GM18519 (cell line): ENCODE measurements around the gene ZNF557.
"Not testable (repeated sequence)": the region's sequence is repeated elsewhere in the genome, so short reads cannot be mapped to it uniquely, and the experiment has no call there.

Source experiments
- ATAC-seq: cut with Tn5 transposase; IDR thresholded peaks from one replicate; pipeline ENCODE4 v1.9.1; 2021; ENCODE audit warnings: mild to moderate bottlenecking, moderate library complexity; ENCODE audit not compliant: unreplicated experiment, low FRiP score

The ZNF557 gene

GRCh38 chr19:7069042-7069903, at the start of gene ZNF557:
TSS of gene ZNF557 (plus strand) at chr19:7069703. CDS start at chr19:7075075, 5,372 bp downstream.
- peak; percentile 66 for ATAC-seq

DNA sequence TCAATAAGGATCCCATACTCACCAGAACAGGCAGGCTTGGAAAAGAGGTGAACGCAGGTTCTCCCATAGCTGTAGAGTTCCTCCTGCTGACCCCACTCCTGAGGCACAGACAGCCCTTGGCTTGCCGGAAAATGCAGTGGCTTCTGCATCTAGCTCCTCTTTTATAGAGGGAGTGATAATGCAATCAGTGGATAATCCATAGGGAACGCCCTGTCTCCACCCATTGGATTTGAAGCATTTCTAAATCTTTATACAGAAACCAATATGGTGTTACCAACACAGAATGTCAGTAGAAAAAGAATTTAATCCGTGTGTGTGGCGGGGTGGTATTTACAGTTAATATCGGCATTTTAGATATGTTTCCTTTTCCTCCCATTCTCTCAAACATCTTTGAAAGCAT, 48.2 kb upstream of the ZNF557 start, which contains the start of gene MBD3L2B:
Gene MBD3L2B (minus strand): TSS at position 101 of the 400 bp plus-strand sequence. CDS start 34 bp downstream, at position 67.
- not testable (repeated sequence) for ATAC-seq

DNA sequence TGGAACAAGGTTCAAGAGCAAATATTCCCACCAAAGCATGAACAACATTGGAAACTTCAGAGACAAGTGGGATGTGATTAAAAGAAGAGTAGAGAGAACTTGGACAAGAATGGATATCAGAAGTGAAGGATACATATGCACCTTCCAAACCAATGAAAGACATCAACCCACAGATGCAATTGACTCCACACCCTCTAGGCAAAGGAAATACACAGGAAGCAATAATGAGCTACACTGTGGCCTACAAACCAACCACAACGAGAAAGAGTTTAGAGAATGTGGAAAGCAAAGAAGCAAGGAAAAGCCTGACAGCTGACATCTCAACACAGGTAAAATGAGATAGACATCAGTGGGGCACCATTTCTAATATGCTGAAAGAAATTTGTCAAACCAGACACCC, 40.7 kb upstream of the ZNF557 start:
- not testable (repeated sequence) for ATAC-seq

DNA sequence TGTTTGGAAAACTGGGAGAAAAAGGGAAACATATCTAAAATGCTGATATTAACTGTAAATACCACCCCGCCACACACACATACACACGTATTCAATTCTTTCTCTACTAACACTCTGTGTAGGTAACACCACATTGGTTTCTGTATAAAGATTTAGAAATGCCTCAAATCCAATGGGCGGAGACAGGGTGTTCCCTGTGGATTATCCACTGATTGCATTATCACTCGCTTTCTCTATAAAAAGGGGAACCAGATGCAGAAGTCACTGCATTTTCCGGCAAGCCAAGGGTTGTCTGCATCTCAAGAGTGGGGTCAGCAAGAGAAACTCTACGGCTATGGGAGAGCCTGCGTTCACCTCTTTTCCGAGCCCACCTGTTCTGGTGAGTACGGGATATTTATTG, 39.2 kb upstream of the ZNF557 start, which contains the start of gene MBD3L5:
Gene MBD3L5 (plus strand): TSS at position 301 of the 400 bp plus-strand sequence. CDS start 34 bp downstream, at position 335.
- not testable (repeated sequence) for ATAC-seq

- ATAC-seq, result not testable (repeated sequence)
These were observed 29.4 kb upstream of the ZNF557 start, which contains the start of gene MBD3L4 for GRCh38 chr19:7040079-7040478. TSS of gene MBD3L4 (minus strand) at chr19:7040179. CDS start at chr19:7040144, 35 bp downstream.

DNA sequence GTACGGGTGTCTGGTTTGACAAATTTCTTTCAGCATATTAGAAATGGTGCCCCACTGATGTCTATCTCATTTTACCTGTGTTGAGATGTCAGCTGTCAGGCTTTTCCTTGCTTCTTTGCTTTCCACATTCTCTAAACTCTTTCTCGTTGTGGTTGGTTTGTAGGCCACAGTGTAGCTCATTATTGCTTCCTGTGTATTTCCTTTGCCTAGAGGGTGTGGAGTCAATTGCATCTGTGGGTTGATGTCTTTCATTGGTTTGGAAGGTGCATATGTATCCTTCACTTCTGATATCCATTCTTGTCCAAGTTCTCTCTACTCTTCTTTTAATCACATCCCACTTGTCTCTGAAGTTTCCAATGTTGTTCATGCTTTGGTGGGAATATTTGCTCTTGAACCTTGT, 27.9 kb upstream of the ZNF557 start:
- ATAC-seq, result not testable (repeated sequence)

GRCh38 chr19:7049021-7049420, 20.5 kb upstream of the ZNF557 start, which contains the start of gene MBD3L2:
TSS of gene MBD3L2 (plus strand) at chr19:7049321. CDS start at chr19:7049374, 53 bp downstream.
- ATAC-seq, result not testable (repeated sequence)

DNA sequence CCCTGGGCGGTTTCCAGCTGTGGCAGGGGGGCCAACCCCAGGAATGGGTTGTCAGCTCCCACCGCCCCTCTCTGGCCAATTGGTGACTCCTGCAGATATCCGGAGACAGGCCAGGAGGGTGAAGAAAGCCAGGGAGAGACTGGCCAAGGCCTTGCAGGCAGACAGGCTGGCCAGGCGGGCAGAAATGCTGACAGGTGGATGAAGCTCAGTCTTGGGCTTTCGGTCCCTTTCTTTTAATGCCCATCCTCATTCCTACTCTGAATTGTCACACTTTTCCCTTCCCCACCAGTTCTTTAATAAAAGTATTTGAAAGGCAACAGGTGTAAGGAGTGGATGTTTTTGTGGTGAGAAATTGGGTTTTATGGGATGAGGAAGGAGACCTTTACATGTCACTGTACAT, 18.1 kb upstream of the ZNF557 start:
- ATAC-seq, result not testable (repeated sequence)

- not testable (repeated sequence) for ATAC-seq
These were observed 16.6 kb upstream of the ZNF557 start for GRCh38 chr19:7052896-7053295.

DNA sequence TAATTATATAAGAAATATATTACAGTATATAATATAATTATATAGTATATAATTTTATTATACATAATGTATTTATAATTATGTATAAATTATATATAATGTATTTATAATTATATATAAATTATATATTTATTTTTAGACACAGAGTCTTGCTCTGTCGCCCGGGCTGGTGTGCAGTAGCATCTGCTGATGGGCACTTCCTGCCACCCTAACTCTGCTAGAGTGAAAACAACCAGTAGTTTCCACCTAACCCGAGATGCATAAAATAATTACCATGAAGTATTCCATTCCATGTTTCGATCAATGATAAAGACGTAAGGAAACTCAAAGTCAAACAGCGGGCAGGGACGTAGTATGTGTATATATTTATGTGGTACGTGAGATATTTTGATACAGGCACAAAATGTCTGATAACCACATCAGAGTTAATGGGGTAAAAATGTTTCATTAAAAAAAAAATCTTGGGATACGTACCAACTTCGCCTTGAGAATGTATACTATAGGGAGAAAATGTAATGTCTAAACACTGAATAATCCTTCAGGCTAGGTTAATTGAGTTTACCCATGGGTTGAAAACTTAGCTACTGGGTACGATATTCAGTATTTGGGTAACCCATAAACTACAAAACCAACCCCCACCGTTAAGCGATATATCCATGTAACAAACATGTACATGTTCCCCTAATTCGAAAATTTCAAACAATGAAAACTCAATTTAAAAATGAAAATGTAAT, 14.7 kb upstream of the ZNF557 start:
- ATAC-seq, result not testable (repeated sequence)

DNA sequence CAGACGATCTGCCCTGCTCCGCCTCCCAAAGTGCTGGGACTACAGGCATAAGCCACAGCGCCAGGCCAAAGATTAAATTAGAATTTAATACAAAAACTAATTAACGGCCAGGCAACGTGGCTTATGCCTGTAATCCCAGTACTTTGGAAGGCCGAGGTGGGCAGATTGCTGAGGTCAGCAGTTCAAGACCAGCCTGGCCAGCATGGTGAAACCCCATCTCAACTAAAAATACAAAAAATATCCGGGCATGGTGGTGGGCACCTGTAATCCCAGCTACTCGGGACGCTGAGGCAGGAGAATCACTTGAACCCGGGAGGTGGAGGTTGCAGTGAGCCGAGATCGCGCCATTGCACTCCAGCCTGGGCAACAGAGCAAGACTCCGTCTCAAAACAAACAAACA, 13.8 kb upstream of the ZNF557 start:
- ATAC-seq, result not testable (repeated sequence)

DNA sequence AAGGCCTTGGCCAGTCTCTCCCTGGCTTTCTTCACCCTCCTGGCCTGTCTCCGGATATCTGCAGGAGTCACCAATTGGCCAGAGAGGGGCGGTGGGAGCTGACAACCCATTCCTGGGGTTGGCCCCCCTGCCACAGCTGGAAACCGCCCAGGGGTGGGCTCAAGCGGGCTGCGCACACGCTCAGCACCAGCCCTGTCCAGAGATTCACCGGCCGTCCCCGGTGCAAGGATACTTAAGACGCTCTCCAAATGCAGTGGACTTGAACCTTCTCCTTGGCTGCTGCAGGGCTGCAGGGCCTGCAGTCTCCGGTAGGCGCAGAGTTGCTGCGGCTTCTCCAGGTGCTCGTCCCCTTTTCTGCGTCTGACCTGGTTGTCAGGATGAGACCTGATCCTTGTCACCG, 13.1 kb upstream of the ZNF557 start:
- ATAC-seq, result not testable (repeated sequence)

DNA sequence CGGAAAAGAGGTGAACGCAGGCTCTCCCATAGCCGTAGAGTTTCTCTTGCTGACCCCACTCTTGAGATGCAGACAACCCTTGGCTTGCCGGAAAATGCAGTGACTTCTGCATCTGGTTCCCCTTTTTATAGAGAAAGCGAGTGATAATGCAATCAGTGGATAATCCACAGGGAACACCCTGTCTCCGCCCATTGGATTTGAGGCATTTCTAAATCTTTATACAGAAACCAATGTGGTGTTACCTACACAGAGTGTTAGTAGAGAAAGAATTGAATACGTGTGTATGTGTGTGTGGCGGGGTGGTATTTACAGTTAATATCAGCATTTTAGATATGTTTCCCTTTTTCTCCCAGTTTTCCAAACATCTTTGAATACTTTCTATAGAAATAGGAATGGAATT, 10.9 kb upstream of the ZNF557 start, which contains the start of gene MBD3L3:
Gene MBD3L3 (minus strand): TSS at position 101 of the 400 bp plus-strand sequence. CDS start 71 bp downstream, at position 30.
- not testable (repeated sequence) for ATAC-seq

DNA sequence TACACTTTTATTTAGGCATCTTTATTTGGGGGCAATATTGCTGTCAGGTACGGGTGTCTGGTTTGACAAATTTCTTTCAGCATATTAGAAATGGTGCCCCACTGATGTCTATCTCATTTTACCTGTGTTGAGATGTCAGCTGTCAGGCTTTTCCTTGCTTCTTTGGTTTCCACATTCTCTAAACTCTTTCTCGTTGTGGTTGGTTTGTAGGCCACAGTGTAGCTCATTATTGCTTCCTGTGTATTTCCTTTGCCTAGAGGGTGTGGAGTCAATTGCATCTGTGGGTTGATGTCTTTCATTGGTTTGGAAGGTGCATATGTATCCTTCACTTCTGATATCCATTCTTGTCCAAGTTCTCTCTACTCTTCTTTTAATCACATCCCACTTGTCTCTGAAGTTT, 9.5 kb upstream of the ZNF557 start:
- not testable (repeated sequence) for ATAC-seq

GRCh38 chr19:7063339-7063738, 6.2 kb upstream of the ZNF557 start:
- ATAC-seq, result no peak

DNA sequence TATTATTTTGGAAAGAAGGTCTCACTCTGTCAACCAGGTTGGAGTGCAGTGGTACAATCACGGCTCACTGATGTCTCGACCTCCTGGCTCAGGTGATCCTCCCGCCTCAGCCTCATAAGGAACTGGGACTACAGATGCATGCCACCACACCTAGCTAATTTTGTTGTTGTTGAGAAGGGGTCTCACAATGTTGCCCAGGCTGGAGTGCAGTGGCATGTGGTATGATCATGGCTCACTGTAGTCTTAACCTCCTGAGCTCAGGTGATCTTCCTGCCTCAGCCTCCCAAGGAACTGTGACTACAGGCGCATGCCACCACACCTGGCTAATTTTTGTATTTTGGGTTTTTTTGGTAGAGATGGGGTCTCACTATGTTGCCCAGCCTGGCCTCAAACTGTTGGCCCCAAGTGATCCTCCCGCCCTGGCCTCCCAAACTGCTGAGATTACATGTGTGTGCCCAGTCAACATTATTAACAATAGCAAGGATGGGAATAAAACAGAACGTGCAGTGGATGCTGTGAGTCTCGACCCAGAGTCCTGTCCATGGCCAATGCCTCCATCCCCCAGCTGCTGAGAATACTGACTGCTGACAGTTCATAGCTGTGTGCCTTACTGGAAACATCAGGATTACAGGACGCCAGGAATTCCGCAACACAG, 5.6 kb upstream of the ZNF557 start:
- no peak for ATAC-seq

- ATAC-seq, result not testable (repeated sequence)
These were observed 2.4 kb upstream of the ZNF557 start for GRCh38 chr19:7067122-7067521.

DNA sequence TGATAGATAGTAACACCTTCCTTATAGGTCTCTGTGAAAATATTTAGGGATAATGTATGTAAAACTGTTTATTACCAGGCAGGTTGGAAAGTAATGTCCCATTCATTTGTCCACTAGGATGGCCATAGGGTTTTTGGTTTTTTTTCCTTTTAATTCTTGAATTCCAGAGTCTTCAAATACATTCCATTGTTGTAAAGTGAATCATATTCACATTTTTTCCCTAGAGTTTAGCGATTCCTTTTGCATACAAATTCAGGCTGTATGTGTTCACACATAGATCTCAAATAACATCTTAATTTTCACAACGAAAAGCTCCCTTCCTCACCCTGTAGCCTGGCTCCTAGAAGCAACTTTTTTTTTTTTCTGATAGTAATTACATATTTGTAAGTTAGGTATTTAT, 1.8 kb upstream of the ZNF557 start:
- no peak for ATAC-seq

DNA sequence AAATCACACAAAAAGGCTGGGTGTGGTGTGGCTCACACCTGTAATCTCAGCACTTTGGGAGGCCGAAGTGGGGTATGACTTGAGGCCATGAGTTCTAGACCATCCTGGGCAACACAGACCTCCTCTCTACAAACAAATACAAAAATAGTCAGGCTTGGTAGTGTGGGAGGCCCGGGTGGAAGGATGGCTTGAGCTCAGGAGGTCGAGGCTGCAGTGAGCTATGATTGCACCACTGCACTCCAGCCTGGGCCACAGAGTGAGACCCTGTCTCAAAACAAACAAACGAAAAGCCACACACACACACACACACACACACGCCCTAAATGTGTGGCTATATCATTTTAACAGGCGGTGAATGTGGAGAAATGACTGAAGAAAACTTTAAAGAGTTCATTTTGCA, 904 bp upstream of the ZNF557 start:
- ATAC-seq, result no peak

- peak; percentile 12 for ATAC-seq
These were observed 362 bp downstream of the ZNF557 start for GRCh38 chr19:7069904-7070226.
